ENCODE measurements around the gene GRIK4. TPM values are rescaled to one million over a fixed set of nuclear protein-coding genes. Genes with fewer than 3 reads are reported as not detected.

Gene GRIK4
- total and polyA plus RNA-seq, 2 donors from 2014 or later, result 0.25 TPM; not detected in 1

GRCh38 chr11:120482149-120482548 lies 29.4 kb upstream of the GRIK4 start:
- DNase-seq, result no peak
- no peak for FAIRE-seq
- Histone ChIP-seq H3K36me3 (ENCODE audit: control insufficient read depth in 2 of 3, insufficient read depth in 3 of 3, low read length in 3 of 3) (peaks cover 8 to 66% (median 42%) of the 10 kb centered on the region in 3 donors), H3K4me1 (ENCODE audit: control insufficient read depth in 2 of 3, insufficient read depth in 2 of 3, low read depth in 1 of 3, low read length in 3 of 3) (no peaks in the 10 kb centered on the region), H3K4me3 (ENCODE audit: low read length in 3 of 3) (no peak overlapping the region), H3K9ac (ENCODE audit: low read length in 3 of 3) (no peak overlapping the region), H3K9me3 (ENCODE audit: control insufficient read depth in 2 of 3, insufficient read depth in 1 of 3, low read length in 3 of 3) (no peaks in the 10 kb centered on the region), H3K27ac (ENCODE audit: low read depth in 2 of 2, low read length in 2 of 2) (no peak overlapping the region), H3K27me3 (ENCODE audit: control insufficient read depth, insufficient read depth, low read length) (no peaks in the 10 kb centered on the region)
- no peak for TF ChIP-seq CTCF (IDR thresholded peaks at IDR 0.05; ENCODE audit: borderline replicate concordance, extremely low read depth, insufficient read depth)
- intact Hi-C loops (cut with DNase I), result no loop called here

GRCh38 chr11:120484722-120485121 lies 26.8 kb upstream of the GRIK4 start:
- Histone ChIP-seq H3K27ac (ENCODE audit: low read depth in 2 of 2, low read length in 2 of 2) (no peak overlapping the region), H3K9me3 (ENCODE audit: control insufficient read depth in 2 of 3, insufficient read depth in 1 of 3, low read length in 3 of 3) (no peaks in the 10 kb centered on the region), H3K4me1 (ENCODE audit: control insufficient read depth in 2 of 3, insufficient read depth in 2 of 3, low read depth in 1 of 3, low read length in 3 of 3) (no peaks in the 10 kb centered on the region), H3K9ac (ENCODE audit: low read length in 3 of 3) (no peak overlapping the region), H3K4me3 (ENCODE audit: low read length in 3 of 3) (no peak overlapping the region), H3K36me3 (ENCODE audit: control insufficient read depth in 2 of 3, insufficient read depth in 3 of 3, low read length in 3 of 3) (peaks cover 8 to 56% (median 31%) of the 10 kb centered on the region in 3 donors), H3K27me3 (ENCODE audit: control insufficient read depth, insufficient read depth, low read length) (no peaks in the 10 kb centered on the region)
- intact Hi-C loops (cut with DNase I), result no loop called here
- no peak for FAIRE-seq
- TF ChIP-seq CTCF (IDR thresholded peaks at IDR 0.05; ENCODE audit: borderline replicate concordance, extremely low read depth, insufficient read depth), result no peak
- no peak for DNase-seq

GRCh38 chr11:120486138-120486537 lies 25.4 kb upstream of the GRIK4 start:
- DNase-seq (no peak), FAIRE-seq (no peak)
- H3K4me3 ChIP-seq (ENCODE audit: low read length in 3 of 3), result no peak overlapping the region
- no peak overlapping the region for H3K9ac ChIP-seq (ENCODE audit: low read length in 3 of 3)
- no peaks in the 10 kb centered on the region for H3K9me3 ChIP-seq (ENCODE audit: control insufficient read depth in 2 of 3, insufficient read depth in 1 of 3, low read length in 3 of 3)
- no peak for TF ChIP-seq CTCF (IDR thresholded peaks at IDR 0.05; ENCODE audit: borderline replicate concordance, extremely low read depth, insufficient read depth)
- H3K4me1 ChIP-seq (ENCODE audit: control insufficient read depth in 2 of 3, insufficient read depth in 2 of 3, low read depth in 1 of 3, low read length in 3 of 3), result no peaks in the 10 kb centered on the region
- intact Hi-C loops (cut with DNase I), result no loop called here
- peaks cover 8 to 48% (median 23%) of the 10 kb centered on the region in 3 donors for H3K36me3 ChIP-seq (ENCODE audit: control insufficient read depth in 2 of 3, insufficient read depth in 3 of 3, low read length in 3 of 3)
- H3K27ac ChIP-seq (ENCODE audit: low read depth in 2 of 2, low read length in 2 of 2), result no peak overlapping the region
- H3K27me3 ChIP-seq (ENCODE audit: control insufficient read depth, insufficient read depth, low read length), result no peaks in the 10 kb centered on the region

GRCh38 chr11:120489799-120490198 lies 21.7 kb upstream of the GRIK4 start:
- intact Hi-C loops (cut with DNase I), result no loop called here
- no peak for TF ChIP-seq CTCF (IDR thresholded peaks at IDR 0.05; ENCODE audit: borderline replicate concordance, extremely low read depth, insufficient read depth)
- no peak for FAIRE-seq
- H3K4me1 ChIP-seq (ENCODE audit: control insufficient read depth in 2 of 3, insufficient read depth in 2 of 3, low read depth in 1 of 3, low read length in 3 of 3), result no peaks in the 10 kb centered on the region
- no peaks in the 10 kb centered on the region for H3K9me3 ChIP-seq (ENCODE audit: control insufficient read depth in 2 of 3, insufficient read depth in 1 of 3, low read length in 3 of 3)
- no peak overlapping the region for H3K4me3 ChIP-seq (ENCODE audit: low read length in 3 of 3)
- H3K27me3 ChIP-seq (ENCODE audit: control insufficient read depth, insufficient read depth, low read length), result no peaks in the 10 kb centered on the region
- no peak for DNase-seq
- peaks cover 3 to 25% (median 12%) of the 10 kb centered on the region in 3 donors for H3K36me3 ChIP-seq (ENCODE audit: control insufficient read depth in 2 of 3, insufficient read depth in 3 of 3, low read length in 3 of 3)
- H3K27ac ChIP-seq (ENCODE audit: low read depth in 2 of 2, low read length in 2 of 2), result no peak overlapping the region
- no peak overlapping the region for H3K9ac ChIP-seq (ENCODE audit: low read length in 3 of 3)

All from kidney (tissue), 14 donors.